GM21367 (cell line): ENCODE data around the gene CTBP2.

Experiments used
- ATAC-seq: cut with Tn5 transposase; IDR thresholded peaks from one replicate; pipeline ENCODE4 v1.9.1; 2021; ENCODE audit not compliant: unreplicated experiment

CTBP2 gene

DNA sequence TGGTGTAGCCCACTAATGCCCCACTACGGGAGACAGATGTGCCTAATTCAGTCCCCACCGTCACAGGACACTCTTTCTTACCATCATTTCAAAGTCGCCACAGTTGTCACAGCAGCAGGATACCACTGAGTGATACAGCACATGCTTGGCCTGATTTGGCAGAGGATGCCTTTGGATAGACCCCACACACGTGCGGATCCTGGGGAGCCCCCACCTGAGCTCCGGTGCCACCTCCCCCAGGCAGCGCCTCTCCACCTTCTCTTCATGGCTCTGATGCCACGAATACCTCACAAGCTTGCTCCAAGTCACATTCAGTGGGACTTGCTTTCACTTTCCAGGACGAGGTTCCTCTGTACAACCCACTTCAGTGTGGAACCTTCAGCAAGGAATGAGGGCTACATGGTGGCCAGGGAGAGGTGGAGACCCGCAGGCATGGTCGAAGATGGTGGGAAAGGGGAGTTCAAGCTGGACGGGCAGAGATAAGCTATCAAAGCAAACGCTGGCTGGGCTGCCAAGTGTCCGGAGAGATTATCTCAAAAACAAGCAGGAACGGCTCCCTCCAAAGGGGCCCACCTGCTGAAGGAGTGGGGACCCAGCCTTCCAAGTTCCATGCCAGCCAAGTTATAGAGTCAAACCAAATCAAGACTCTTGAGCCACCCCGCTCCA, 111.0 kb downstream of the CTBP2 start:
- no peak for ATAC-seq

- ATAC-seq: peak; percentile 87
These were observed 112.1 kb downstream of the CTBP2 start for GRCh38 chr10:125048094-125048864.

- no peak for ATAC-seq
These were observed 116.3 kb downstream of the CTBP2 start for GRCh38 chr10:125043841-125044658.

DNA sequence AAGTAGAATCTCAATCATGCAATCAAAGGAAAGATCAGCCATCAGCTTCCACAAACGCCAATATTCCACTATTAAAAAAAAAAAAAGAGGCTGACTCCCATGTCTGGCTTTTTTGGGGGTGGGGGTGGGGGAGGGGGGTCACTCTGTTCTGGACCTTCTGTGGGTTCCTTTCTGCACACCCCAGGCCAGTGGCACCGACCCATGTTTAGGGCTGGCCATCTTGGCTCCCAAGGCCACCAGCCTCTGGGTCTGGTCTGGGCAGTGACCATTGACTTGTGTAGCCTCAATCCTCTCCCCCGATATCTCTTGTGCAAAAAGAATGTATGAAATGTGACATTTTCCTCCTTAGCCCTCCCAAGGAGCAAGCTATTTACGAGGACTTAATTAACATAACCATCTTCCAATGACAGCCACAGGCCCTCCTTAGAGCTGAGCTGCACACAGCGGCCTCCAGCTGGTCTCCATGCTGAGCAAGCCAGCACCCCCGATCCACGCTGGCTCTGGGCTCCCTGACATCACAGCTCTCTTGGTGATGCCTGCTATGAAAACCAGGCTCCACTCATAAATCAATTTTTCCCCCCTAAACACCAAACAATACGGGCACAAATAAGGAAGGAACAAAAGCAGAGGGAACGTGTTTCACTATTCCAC, 118.4 kb downstream of the CTBP2 start:
- ATAC-seq: no peak

GRCh38 chr10:125039354-125039769, 121.0 kb downstream of the CTBP2 start:
- ATAC-seq: no peak

- ATAC-seq: no peak
These were observed 121.7 kb downstream of the CTBP2 start for GRCh38 chr10:125038637-125039036.

DNA sequence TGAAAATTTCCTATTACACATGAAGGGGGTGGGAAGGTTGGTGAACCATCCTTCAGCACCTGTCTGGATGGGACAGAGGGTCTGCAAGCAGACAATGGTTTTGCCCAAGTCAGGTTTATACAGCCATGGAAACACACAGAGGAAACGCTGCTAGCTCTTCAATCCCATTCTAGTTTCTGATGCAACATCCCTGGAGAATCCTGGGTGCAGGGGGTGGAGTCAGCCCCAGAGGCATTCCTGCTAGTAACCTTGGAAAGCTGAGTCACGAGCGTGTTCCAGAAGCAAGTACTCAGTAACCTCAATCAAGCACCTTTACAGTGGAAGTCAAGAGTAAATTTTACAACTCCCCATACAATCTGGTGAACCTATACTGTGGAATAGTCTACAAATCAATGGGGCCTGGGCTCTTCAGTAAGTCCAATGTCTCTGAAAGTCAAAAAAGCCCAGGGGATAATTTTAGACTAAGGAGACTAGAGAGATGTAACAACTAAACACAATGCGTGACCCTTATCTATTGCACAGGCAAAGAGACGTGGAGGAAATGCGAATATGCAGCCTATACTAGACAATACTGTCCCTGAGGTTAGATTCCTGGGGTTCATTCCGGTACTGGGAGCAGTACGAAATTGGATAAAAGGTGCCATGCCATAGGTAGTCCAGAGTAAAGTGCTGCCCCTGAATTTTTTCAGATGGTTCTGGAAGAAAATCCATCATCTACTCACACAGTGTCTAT, 123.1 kb downstream of the CTBP2 start:
- no peak for ATAC-seq

- no peak for ATAC-seq
These were observed 124.6 kb downstream of the CTBP2 start for GRCh38 chr10:125035588-125036295.

DNA sequence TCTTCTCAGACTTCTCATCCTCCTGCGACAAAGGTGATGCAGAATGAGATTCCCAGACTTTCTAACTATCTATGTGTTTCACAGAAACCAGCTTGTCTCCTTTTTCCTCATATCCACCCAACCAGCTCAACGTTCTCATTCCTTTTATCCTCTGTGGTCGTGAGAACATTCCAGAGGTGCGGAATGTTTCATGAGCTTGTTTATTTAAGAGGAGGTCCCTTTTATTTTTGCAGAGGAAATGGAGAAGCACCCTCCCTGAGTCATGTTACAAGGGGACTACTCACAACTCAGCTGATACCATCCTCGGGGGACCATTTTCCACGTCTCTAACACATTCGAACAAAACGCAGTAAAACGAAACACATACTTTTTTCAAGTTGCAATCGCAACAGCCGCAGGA, 125.2 kb downstream of the CTBP2 start:
- no peak for ATAC-seq

GRCh38 chr10:125034675-125035074, 125.7 kb downstream of the CTBP2 start:
- ATAC-seq: no peak

DNA sequence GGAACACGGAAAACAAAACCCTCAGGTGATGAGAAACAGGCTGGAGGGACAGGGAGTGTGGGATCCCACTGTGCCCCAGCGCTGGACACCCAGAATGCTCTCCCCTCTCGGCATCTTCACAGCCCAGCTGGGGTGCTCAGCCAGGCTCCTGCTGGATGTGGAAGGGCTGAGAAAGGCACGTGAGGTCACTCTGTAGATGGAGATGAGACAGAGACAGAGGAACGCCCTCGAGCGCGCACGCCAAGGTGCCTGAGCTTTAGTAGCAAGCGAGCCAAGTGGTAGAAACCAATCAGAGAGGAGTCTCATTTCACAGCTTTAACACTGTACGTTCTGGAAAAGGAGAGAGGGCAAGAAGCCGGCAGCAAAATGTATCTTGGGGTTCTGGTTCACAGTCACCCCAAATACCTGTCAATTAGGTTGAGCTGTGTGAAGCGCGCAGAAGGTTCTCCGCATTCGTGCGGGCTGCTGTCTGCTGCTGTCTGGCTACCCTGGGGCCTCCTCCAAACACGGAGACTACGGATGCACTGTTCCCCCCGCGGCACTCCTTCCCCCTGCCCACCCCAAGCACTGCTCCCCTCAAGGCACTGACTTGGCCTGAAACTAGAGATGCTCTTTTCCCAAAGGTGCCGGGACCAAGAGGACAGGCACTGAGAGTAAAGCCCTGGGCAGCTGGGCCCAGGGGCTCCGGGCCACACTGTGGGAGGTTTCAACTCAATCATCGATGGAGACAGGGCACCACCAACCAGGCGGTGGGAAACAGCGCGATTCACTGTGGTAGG, 127.0 kb downstream of the CTBP2 start:
- no peak for ATAC-seq

- no peak for ATAC-seq
These were observed 127.8 kb downstream of the CTBP2 start for GRCh38 chr10:125032474-125033020.

- ATAC-seq: no peak
These were observed 129.7 kb downstream of the CTBP2 start for GRCh38 chr10:125030567-125031197.

- no peak for ATAC-seq
These were observed 130.7 kb downstream of the CTBP2 start for GRCh38 chr10:125029584-125030242.

DNA sequence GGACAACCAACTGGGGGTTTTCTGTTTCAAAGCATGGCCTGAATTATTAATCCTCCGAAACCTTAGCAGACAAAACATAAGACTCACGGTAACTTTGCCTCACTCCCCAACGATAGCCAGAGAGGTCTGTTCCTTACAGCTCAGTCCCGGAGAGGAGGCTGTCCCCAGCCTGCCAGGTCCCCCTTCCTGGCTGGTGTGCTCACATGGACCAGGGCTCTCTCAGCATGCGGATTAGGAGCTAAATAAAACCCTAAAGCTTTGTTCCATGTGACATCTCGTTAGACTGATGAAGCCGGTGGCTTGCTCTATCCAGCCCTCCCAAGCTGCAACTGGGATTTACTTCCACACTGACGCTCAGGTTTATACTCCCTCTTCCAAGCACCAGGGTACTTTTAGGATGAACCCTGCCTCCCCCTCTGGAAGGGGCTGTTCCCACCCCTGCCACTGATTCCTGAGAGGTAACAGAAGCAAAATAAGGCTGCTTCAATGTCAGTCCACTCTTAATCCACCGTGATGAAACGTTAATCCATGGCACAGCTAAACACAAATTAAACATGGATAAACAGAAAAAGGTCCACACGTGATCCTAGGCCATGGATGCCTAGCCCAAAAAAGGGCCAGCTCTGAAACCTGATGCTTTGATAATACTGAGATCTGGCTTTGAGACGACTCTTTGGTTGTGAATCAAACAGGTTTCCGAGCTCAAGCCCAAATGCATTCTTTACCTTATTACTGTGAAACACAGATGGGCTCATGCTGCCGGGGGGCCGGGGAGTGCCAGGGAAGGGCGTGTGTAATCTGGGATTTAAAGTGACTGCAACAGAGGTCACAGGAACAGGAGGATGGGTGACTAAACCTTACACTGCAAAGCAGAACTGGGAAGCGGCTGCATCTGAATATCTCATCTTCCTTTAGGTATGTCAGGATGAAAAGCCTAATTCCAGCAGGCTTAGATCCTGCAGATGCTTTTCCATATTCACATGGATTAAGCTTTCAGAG, 132.2 kb downstream of the CTBP2 start:
- ATAC-seq: no peak

DNA sequence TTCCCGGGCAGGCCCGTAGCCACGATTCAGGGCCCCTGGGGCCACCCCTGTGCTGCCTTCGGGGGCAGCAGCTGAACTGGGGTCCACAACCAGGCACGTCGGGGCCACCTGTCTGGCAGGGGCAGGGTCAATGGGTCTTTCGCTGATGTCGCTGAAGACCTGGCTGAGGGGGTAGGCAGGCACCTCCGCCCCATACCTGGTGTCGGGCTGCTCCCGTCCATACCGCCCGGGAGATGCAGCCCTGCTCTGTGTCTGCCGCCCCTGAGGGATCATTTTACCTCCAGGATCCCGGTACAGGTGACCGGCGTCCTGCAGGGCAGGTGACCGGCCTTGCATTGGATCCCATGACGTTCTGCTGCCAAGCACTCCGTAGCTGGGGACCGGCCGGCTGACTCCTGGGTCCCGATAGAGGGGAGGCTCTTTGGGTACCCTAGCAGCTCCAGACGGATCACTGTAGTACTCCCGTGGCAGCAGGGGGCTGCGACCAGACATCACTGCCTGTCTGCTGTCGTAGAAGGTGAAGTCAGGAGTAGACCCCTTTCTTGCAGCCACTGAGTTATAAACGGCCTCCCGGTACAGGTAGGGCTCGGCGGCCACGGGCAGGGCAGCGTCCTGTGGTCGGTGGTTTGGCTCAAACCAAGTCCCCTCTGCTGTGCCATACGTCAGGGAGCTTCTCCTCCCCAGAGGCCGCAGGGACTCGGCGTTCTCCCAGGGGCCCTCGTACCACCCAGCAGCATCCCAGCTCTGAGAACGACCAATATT, 133.2 kb downstream of the CTBP2 start:
- no peak for ATAC-seq
